Mesodermal cell (in vitro differentiated cells): ENCODE results near the gene DAZAP1.

Source experiments
- H3K27ac ChIP-seq: 2 replicates; pipeline ENCODE4 v1.7.0; 2013; ENCODE audit warnings: mild to moderate bottlenecking, low read depth, low read length, moderate library complexity; ENCODE audit not compliant: severe bottlenecking
- H3K36me3 ChIP-seq: 2 replicates; pipeline ENCODE4 v1.7.1; 2013; ENCODE audit warnings: mild to moderate bottlenecking, low read length, moderate library complexity; ENCODE audit not compliant: control insufficient read depth, insufficient read depth
- H3K4me1 ChIP-seq: one replicate; pipeline ENCODE4 v1.7.1; 2013; ENCODE audit warnings: mild to moderate bottlenecking, low read length; ENCODE audit not compliant: insufficient read depth, control insufficient read depth, poor library complexity, severe bottlenecking
- H3K4me3 ChIP-seq: 2 replicates; pipeline ENCODE4 v1.7.0; 2013; ENCODE audit warnings: low read length, control low read depth, mild to moderate bottlenecking; ENCODE audit not compliant: insufficient read depth, poor library complexity, severe bottlenecking; ENCODE audit errors: extremely low read depth
- H3K9me3 ChIP-seq: 2 replicates; pipeline ENCODE4 v1.7.1; 2013; ENCODE audit warnings: mild to moderate bottlenecking, low read length, moderate library complexity; ENCODE audit not compliant: control insufficient read depth
- WGBS, 2 experiments: methylation state at CpG; one replicate each; pipeline ENCODE4 v1.1.5; 2013; ENCODE audit warnings: missing lambda C conversion rate in 2 of 2; ENCODE audit not compliant: insufficient coverage in 2 of 2; 5-methylcytosine and 5-hydroxymethylcytosine counted together

DAZAP1 gene

GRCh38 chr19:1379126-1379905 is 28.1 kb upstream of the DAZAP1 start:
- H3K9me3 ChIP-seq = no peaks in the 10 kb centered on the region
- H3K4me1 ChIP-seq = peaks cover 5% of the 10 kb centered on the region
- WGBS, 2 experiments = 96 to 97% methylated on average over 20 to 25 of the region's 27 CpGs
- H3K36me3 ChIP-seq = peaks cover 19% of the 10 kb centered on the region
- no peak overlapping the region for H3K27ac ChIP-seq
- H3K4me3 ChIP-seq = no peak overlapping the region

GRCh38 chr19:1379961-1380489 is 27.4 kb upstream of the DAZAP1 start:
- 88% methylated on average over 7 to 12 of the region's 12 CpGs for WGBS, 2 experiments
- Histone ChIP-seq H3K27ac (no peak overlapping the region), H3K4me3 (no peak overlapping the region), H3K4me1 (peaks cover 5% of the 10 kb centered on the region), H3K36me3 (peaks cover 16% of the 10 kb centered on the region), H3K9me3 (no peaks in the 10 kb centered on the region)

DNA sequence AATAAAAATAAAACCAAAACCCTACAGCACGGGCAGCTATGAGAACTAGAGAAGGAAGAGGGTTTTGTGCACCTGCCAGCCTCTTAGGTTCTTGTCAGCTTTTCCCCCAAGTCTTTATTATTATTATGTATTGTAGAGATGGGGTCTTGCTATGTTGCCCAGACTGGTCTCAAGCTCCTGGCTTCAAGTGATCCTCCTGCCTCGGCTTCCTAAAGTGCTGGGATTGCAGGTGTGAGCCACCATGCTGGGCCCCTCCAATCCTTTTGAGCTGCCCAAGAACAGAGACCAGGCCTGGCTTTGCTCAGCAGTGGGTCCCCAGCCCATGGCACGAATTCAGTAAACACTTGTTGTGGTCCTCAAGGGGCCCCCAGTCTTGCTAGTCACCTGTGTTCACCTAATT is 25.1 kb upstream of the DAZAP1 start:
- H3K9me3 ChIP-seq = no peaks in the 10 kb centered on the region
- peaks cover 5% of the 10 kb centered on the region for H3K4me1 ChIP-seq
- peaks cover 6% of the 10 kb centered on the region for H3K36me3 ChIP-seq
- H3K4me3 ChIP-seq = no peak overlapping the region
- H3K27ac ChIP-seq = no peak overlapping the region
- WGBS, 2 experiments = 93 to 95% methylated on average over 2 of the region's 3 CpGs

DNA sequence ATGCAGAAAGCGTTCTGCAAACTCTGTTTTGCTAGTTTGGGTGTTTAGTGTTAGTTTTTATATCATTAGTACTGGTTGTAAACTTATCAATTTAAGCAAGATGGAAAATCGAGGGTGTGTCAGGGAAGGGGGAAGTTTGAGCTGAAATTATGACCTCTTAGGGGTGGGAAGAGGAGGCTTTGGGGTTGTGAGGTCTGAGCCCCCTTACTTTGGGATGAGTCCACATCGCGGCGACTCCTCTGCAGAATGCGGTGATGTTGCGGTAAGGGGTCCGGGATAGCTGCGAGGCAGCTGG is 24.4 kb upstream of the DAZAP1 start:
- Histone ChIP-seq H3K4me1 (peaks cover 5% of the 10 kb centered on the region), H3K36me3 (no peaks in the 10 kb centered on the region), H3K9me3 (no peaks in the 10 kb centered on the region), H3K27ac (no peak overlapping the region), H3K4me3 (no peak overlapping the region)
- WGBS, 2 experiments = 22% methylated on average over 9 of the region's 9 CpGs

DNA sequence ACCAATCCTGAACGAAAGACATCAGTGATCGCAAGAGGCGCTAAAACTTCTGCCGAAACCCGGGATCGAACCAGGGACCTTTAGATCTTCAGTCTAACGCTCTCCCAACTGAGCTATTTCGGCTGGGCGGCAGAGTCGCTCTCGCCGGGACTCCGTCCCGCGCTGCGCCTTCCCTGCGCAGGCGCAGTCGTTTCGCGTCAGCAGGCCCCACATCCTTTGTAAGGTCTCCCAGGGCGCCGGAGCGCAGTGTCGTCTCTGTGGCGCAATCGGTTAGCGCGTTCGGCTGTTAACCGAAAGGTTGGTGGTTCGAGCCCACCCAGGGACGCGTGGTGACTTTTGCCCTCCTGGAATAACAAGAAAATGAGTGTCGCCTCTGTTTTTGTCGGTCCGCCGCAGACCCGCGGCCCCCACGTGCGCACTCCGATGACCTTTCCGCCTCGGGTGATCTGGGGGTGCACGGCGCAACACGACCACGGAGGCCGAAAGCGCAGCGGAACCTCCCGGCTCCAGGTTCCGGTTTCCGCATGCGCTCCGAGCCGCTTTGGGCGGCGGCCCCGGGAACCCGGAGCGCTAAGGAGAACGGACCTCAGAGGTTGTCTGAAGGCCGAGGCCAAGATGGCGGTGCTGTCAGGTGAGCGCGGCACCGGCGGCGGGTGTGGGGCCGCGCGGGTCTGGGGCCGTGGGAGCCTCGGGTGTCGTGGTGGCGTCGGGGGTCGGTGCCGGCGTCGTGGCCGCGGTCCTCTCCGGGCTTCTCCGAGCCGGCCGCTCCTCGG is 23.9 kb upstream of the DAZAP1 start, which contains the start of gene NDUFS7:
NDUFS7 (plus strand) TSS at position 596 of the 773 bp plus-strand sequence; CDS start at position 616, 20 bp downstream.
- Histone ChIP-seq H3K9me3 (no peaks in the 10 kb centered on the region), H3K36me3 (peaks cover under 1% of the 10 kb centered on the region), H3K4me1 (peaks cover 5% of the 10 kb centered on the region), H3K27ac (peak within 1 kb of the TSS; percentile 76), H3K4me3 (peak within 1 kb of the TSS; percentile 86)
- 0% methylated on average over 74 to 86 of the region's 90 CpGs for WGBS, 2 experiments

DNA sequence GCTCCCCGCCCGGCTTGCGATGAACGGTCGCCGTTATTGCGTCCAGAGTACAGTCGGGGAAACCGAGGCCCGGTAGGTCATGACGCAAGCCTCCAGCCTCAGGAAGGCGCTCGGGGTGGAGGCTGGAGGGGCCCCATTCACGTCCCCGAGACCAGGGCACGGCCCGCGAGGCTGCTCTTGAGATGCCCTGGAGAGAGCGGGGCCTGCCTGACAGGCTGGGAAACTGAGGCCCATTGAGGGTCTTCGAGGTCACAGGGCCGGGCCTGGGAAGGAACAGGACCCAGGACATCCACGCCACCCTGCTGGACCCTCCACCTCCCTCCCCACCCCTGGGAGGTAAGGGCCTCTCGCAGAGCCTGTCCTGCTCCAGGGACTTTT is 23.3 kb upstream of the DAZAP1 start:
- peak overlapping the region; percentile 86 for H3K4me3 ChIP-seq
- H3K4me1 ChIP-seq = peaks cover 5% of the 10 kb centered on the region
- H3K9me3 ChIP-seq = no peaks in the 10 kb centered on the region
- H3K27ac ChIP-seq = peak overlapping the region; percentile 76
- 1 to 2% methylated on average over 23 of the region's 23 CpGs for WGBS, 2 experiments
- H3K36me3 ChIP-seq = peaks cover 6% of the 10 kb centered on the region

- WGBS, 2 experiments = 47 to 62% methylated on average over 12 to 15 of the region's 17 CpGs
- Histone ChIP-seq H3K9me3 (no peaks in the 10 kb centered on the region), H3K4me3 (peak overlapping the region; percentile 86), H3K36me3 (peaks cover 11% of the 10 kb centered on the region), H3K4me1 (peaks cover 5% of the 10 kb centered on the region), H3K27ac (no peak overlapping the region)
These were observed 22.8 kb upstream of the DAZAP1 start for GRCh38 chr19:1384478-1385110.

GRCh38 chr19:1385816-1386215 is 21.6 kb upstream of the DAZAP1 start:
- Histone ChIP-seq H3K4me1 (peaks cover 5% of the 10 kb centered on the region), H3K9me3 (no peaks in the 10 kb centered on the region), H3K36me3 (peaks cover 20% of the 10 kb centered on the region), H3K4me3 (no peak overlapping the region), H3K27ac (no peak overlapping the region)
- WGBS, 2 experiments = 50 to 94% methylated on average over 2 to 3 of the region's 3 CpGs

DNA sequence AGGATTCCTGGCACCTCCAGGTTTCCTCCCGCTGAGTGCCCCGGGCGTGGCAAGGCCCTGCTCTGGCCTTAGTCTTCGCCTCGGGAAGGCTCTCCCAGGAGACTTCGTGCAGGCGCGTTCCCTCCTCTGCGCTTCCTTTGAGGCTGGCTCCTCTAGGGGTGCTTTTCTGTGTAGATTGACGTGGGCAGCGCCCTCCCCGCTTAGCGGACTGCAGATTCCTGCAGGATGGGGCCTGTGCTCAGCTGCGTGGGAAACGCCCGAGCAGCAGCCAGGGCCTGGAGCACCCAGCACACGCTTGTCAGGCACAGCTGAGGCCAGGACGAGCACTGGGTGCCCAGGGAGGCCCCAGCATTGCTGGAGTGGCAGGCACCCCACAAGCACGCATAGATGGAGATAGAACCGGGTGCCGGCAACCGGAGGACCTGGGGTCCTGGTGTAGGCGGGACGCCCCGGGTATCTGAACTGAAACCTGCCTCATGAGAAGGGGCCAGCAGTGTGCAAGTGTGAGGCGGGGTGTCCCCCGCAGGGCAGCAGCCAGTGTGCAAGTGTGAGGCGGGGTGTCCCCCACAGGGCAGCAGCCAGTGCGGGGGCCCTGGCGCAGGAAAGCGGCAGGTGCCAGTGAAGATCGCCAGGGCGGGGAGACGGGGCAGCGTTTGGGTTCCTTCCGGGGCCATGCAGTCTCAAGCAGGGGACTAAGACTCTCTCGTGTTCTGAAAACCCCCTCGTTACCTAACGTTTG is 20.3 kb upstream of the DAZAP1 start:
- H3K4me3 ChIP-seq = no peak overlapping the region
- H3K4me1 ChIP-seq = no peaks in the 10 kb centered on the region
- H3K9me3 ChIP-seq = no peaks in the 10 kb centered on the region
- 95% methylated on average over 33 to 36 of the region's 39 CpGs for WGBS, 2 experiments
- H3K36me3 ChIP-seq = peaks cover 28% of the 10 kb centered on the region
- no peak overlapping the region for H3K27ac ChIP-seq
